GM20431 (cell line): Measurements from ENCODE around the gene SIGLEC12.
"Not testable (repeated sequence)": the region's sequence is repeated elsewhere in the genome, so short reads cannot be mapped to it uniquely, and the experiment has no call there.

ENCODE experiments used
- in situ Hi-C: fragments of 300-500 bp; cut with MseI, MboI; formaldehyde crosslinking; loops from one replicate; pipeline ENCODE4 v1.15.0; 2020; ENCODE audit warnings: low sequenced_read_pairs; ENCODE audit not compliant: unreplicated experiment

Gene SIGLEC12

DNA sequence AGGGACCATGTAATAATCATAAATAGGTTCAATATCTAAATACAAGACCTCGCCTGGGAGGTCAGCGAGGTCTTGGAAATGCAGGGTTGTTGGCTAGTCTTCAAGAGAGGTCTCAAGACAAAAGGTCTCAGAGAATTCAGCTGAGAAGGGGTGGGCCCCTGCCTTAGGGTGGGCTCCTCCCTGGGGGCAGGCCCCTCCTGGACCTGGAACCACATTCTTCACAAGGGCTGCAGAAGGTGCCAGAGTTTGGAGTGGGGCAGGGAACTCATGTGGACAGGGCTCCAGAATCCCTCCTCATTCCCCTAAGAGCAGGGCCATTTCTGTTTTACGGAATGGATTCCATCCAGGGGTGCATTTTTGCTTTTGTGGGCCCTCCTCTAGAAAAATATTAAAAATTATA, 13.1 kb downstream of the SIGLEC12 start:
- in situ Hi-C loops, result no loop called here

GRCh38 chr19:51485960-51486660, 15.5 kb downstream of the SIGLEC12 start:
- in situ Hi-C loops, result no loop called here

- in situ Hi-C loops, result no loop called here
Observed at GRCh38 chr19:51480590-51480989, 21.0 kb downstream of the SIGLEC12 start.

DNA sequence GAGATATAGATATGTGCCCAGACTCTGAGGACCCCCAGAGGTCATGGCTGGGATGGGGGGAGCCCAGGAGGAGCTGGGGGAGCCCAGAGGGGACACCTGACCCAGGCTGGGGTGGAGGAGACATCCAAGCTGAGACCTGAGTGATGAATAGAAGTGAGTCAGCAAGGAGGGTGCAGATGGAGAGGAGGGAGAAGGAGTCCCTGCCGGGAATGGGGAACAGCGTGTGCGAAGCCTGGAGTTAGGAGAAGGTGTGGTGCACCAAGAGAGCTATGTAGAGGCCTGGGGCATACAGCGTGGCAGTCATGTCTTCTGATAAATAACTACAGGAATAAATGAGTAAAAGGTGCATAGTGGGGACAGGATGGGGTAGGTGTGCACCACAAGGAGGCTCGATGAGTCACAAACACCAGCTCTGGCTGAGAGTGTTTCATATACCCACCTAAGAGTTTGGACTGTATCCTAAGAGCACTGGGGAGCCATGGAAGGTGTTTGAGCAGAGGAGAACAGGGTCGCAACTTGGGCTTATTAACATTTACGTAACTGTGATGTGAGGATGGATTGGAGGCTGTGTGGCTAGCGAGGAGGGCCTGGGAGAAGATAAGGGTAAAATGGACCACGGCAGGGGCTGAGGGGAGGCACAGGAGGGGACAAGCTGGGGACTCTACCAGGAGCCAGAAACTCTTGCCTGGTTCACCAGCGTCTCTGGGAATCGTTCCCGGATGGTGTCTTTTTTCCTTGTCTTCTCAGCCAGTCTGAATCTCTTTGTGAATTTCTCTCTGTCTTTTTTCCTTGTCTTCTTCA, 21.9 kb downstream of the SIGLEC12 start:
- in situ Hi-C loops, result loop anchor here (10.0 kb wide), 1 partner anchor 175 kb away; no protein-coding TSS in a partner anchor

DNA sequence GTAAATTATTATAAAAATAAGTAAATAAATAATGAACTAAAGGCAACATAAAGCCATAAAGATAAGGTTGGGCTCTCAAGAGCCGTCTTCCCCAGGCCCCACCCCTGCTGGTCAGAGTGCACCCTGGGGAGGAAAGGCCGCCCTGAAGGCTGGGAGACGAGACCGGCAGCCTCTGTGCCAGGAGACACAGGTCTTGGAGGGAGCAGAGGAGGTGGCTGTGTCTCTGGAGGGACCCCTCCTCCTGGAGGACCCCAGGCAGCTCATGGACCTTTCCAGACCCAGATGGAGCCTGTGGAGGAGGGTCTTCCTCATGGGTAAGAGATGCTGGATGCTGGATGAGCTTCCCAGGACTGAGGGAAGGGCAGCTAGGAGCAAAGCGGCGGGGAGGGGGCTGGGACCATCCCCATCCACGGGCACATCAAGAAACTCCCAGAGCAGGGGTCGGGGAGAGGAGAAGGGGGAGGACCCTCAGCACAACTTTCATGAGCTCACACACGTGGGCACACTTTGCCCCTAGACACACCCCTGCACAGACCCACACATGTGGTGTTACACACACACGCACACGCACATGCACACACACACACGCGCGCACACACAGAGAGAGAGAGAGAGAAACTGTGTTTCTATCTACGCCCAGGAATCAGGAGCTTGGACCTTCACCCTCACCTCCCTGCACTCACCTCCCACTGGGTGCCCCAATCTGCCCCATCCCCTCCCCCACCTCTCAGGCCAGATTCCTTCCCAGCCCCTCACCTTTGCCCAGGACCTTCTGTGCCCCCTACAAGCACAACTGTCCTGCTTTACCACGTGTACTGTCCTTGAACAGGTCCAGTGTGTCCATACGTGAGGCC, 23.0 kb downstream of the SIGLEC12 start, which contains the start of gene CEACAM18:
TSS of gene CEACAM18 (plus strand) at position 159 of the 854 bp plus-strand sequence.
- in situ Hi-C loops, result loop anchor here (10.0 kb wide), 1 partner anchor 176 kb away; no protein-coding TSS in a partner anchor

DNA sequence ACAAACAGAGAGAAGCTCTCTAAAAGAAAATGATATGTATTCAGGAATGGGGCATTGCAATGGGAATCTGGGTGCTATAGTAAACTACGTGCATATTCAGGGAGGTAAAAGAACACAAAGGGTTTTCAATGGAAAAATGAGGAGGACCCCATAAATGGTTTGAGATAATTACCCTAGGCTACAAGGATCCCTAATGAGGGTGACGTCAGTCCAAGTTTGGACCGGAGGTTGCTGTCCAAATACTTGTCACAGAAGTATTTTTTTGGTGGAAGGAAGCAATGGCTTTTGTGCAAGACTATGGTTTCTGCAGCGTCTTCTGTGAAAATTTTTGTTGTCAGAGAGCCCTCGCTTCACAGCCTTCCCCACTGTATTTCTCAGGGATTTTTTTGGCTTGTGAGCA, 24.3 kb downstream of the SIGLEC12 start:
- in situ Hi-C loops, result loop anchor here (10.0 kb wide), 1 partner anchor 177 kb away; no protein-coding TSS in a partner anchor

GRCh38 chr19:51476164-51476563, 25.4 kb downstream of the SIGLEC12 start:
- in situ Hi-C loops, result loop anchor here (10.0 kb wide), 1 partner anchor 179 kb away; no protein-coding TSS in a partner anchor

DNA sequence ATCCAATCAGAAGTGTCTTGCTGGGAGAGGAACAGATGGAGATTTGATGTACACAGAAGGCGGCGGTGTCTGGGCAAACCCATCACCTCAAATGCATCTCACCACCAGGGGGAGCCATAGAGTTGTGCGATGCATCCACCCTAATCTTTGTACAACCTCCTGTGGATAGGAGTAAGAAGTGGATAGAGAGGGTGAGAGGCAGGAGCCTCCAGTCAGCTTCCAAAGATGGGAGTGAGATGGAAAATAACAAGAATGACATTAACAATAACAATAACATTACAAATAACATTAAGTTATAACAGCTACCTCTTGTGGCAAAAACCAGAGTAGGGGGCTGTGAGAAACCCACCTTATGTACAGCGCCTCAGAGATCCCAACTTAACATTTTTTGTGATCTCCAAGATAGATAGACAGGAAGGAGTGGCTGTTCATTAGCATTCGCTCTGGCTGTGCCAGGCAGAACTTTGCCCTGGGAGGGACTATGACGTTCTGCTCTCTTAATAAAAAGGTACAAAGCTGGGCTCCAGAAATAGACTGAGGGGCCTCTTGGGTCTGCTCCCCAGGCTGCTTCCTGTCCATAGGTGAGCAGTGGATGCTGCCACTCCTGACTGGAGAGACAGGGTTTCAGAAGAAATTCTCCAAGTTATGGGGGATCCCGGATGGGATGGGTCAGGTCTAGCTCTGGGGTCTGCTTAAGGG, 28.4 kb downstream of the SIGLEC12 start:
- in situ Hi-C loops, result loop anchor here (10.0 kb wide), 1 partner anchor 182 kb away; no protein-coding TSS in a partner anchor

DNA sequence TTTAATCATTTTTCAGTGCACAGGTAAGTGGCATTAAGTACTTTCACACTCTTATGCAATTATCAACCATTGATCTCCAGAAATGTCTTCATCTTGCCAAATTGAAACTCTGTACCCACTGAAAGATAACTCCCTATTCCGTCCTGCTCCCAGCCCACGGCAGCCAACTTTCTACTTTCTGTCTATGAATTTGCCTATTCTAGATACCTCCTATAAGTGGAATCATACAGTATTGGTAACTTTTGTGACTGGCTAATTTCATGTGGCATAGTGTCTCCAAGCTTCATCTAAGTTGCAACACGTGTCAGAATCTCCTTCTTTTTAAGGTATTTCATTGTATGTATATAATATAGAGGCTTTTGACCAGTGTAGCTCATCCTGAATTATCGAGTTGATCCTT, 29.0 kb downstream of the SIGLEC12 start:
- in situ Hi-C loops, result loop anchor here (10.0 kb wide), 1 partner anchor 182 kb away; no protein-coding TSS in a partner anchor

DNA sequence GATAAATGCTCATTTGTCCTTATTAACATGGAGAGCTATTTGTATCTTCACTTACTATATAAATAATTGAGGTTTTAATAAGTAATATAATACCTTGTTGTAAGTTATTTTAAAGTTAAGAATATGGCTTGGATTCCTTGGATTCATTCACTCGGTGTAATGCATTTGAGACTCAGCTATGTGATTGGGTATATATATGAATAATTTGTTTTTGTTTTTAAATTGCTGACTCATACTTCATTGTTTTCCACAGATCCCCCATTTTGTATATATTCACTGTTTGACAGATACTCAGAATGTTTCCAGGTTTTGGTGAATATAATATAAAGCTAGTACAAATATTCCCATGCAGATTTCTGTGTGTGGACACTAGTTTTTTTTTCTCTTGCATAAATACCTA, 30.1 kb downstream of the SIGLEC12 start:
- in situ Hi-C loops, result loop anchor here (10.0 kb wide), 1 partner anchor 183 kb away; no protein-coding TSS in a partner anchor

DNA sequence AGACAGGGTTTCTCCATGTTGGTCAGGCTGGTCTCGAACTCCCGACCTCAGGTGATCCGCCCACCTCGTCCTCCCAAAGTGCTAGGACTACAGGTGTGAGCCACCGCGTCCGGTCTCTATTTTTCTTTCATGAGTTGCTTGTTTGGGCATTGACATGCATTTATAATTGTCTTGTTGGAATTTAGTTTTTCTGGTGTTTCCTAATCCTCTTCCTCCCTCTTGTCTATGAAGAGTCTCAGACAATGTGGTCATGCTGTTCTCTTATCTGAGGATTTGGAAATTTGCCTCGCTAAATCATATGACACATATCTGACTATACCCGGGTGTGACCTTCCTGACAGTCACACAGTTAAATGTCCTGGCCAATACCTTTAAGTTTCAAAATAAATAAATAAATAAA, 30.6 kb downstream of the SIGLEC12 start:
- in situ Hi-C loops, result loop anchor here (10.0 kb wide), 1 partner anchor 184 kb away; no protein-coding TSS in a partner anchor

GRCh38 chr19:51469629-51470028, 32.0 kb downstream of the SIGLEC12 start:
- in situ Hi-C loops, result loop anchor here (10.0 kb wide), 1 partner anchor 185 kb away; no protein-coding TSS in a partner anchor

GRCh38 chr19:51469162-51469561, 32.4 kb downstream of the SIGLEC12 start:
- in situ Hi-C loops, result no loop called here

DNA sequence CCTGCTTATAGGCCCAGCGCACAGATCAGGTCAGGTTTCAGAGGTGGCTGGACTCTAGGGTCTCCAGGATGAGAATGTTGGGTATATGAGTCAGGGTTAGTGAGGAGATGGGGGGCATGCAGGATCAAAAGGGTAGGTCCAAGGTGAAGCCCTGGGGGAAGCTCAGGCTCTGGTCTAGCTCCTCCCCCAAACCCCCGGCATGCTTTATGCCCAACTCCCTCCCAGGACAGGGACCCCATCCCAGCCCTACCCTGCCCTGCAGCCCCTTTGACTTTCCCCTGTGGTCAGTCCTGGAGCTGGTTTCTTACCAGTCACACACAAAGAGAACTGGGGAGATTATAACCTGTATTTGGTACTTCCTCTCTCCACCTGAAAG, 33.1 kb downstream of the SIGLEC12 start:
- in situ Hi-C loops, result no loop called here

DNA sequence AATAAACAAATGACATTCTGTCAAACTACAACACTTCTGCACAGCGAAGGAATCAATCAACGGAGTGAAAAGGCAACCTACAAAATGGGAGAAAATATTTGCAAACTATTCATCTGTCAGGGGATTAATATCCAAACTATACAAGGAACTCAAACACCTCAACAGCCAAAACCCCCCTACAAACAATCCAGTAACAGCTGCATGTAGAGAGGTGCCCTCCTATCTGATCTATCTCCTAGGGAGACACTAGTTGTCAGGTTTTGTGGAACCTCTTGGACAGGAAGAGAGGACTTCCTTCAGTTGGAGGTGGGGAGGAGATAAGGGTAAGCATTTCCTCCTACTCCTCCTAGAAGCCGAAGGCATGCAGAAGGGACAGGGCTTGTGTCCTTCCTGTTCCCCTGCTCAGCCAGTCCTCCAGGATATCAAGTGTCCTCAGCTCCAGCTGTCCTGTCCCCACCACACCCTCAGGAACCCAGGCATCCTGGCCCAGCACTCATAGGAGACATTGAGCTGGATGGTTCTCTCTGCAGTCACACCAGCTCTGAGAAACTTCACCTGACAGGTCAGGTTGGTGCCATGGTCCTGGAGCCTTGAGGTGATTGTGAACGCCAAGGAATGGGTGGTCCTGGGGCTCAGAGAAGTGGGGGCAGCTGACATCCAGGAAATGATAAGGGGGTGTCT, 33.6 kb downstream of the SIGLEC12 start:
- in situ Hi-C loops, result no loop called here

GRCh38 chr19:51466723-51467122, 34.9 kb downstream of the SIGLEC12 start:
- in situ Hi-C loops, result no loop called here

DNA sequence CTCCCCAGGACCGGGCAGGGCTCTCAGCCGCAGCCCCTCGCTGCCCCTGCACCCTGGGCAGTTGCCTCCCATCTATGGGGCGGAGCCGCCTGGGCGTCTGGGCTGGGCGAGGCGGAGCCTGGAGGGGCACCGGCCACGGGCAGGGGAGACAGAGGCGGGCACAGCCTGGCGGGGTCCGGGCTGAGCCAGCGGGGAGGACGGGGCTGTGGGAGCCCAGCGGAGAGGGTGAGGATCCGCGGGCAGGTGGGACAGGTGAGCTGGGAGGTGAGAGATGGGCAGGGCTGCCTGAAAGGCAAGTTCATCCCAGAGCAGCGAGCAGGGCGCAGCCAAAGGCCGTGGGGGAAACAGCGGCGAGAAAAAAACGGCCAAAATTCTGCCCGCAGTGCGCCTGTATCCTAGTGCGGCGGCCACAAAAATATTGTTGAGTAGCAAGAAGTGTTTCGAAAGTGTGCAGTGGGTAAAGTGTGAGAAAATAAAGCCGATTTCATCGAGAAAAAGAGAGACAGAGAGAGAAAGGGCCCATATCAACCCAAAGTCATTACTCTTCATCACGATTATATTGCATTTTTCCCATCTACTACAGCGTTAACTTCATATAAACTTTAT, 37.5 kb downstream of the SIGLEC12 start:
- in situ Hi-C loops, result not testable (repeated sequence)

DNA sequence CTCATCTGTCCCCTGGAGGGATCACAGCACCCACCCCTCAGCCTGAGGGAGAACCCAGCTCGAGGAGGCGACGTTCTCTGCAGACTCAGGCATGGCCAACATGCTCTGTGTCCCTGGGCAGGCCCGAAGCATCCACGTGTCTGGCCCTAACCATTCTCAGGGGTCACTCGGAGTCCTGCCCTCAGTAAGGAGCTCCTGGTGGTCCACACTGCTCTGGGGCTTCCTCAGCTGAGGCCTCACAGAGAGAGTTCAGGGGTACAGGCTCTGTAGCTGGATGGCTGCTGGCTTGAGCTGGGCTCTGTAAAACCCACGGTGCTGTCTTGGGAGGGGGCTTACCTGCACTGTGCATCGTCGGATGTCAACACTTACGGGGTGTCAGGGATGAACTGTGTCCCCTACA, 38.9 kb downstream of the SIGLEC12 start:
- in situ Hi-C loops, result no loop called here
